ENCODE data around the gene KCTD3. TPM values are rescaled to one million over a fixed set of nuclear protein-coding genes. Genes with fewer than 3 reads are reported as not detected.

Gene KCTD3
- total RNA-seq, 6 experiments from 2014 or later: 33.0 to 43.5 (median 39.3) TPM

GRCh38 chr1:215542301-215542700 is 24.8 kb upstream of the KCTD3 start:
- Histone ChIP-seq H3K4me3 (no peak overlapping the region), H3K27me3 (no peaks in the 10 kb centered on the region), H3K36me3 (no peaks in the 10 kb centered on the region), H3K4me1 (peaks cover 0 to 26% (median 2%) of the 10 kb centered on the region in 4 donors), H3K27ac (peak overlapping the region in 1 of 3 donors; percentile 35), H3K9me3 (no peaks in the 10 kb centered on the region)
- TF ChIP-seq CTCF (IDR thresholded peaks at IDR 0.05) (no peak), POLR2A (IDR thresholded peaks at IDR 0.05) (no peak)
- ATAC-seq (no peak), DNase-seq (no peak)
- 64% methylated on average over 1 of the region's 1 CpG for WGBS (ENCODE audit: insufficient coverage, low coverage, low lambda C conversion rate, missing lambda C conversion rate)
- intact Hi-C loops (cut with DNase I): no loop called here

- ATAC-seq (peak; percentile 93 to 95 (median 94)), DNase-seq (peak in 2 of 3 donors; percentile 51 to 57)
- WGBS (ENCODE audit: insufficient coverage, low coverage, low lambda C conversion rate, missing lambda C conversion rate): 22% methylated on average over 2 of the region's 2 CpGs
- Histone ChIP-seq H3K36me3 (no peaks in the 10 kb centered on the region), H3K4me3 (no peak overlapping the region), H3K27ac (peak overlapping the region in 2 of 3 donors; percentile 3 to 35), H3K9me3 (no peaks in the 10 kb centered on the region), H3K4me1 (peaks cover 0 to 26% (median 2%) of the 10 kb centered on the region in 4 donors), H3K27me3 (no peaks in the 10 kb centered on the region)
- TF ChIP-seq POLR2A (IDR thresholded peaks at IDR 0.05) (no peak), CTCF (IDR thresholded peaks at IDR 0.05) (no peak)
- intact Hi-C loops (cut with DNase I): no loop called here
Observed at GRCh38 chr1:215543191-215543606, 23.9 kb upstream of the KCTD3 start.

GRCh38 chr1:215543806-215544205 is 23.3 kb upstream of the KCTD3 start:
- no peaks in the 10 kb centered on the region for H3K27me3 ChIP-seq
- peak overlapping the region in 2 of 3 donors; percentile 3 to 35 for H3K27ac ChIP-seq
- 88% methylated on average over 2 of the region's 2 CpGs for WGBS (ENCODE audit: insufficient coverage, low coverage, low lambda C conversion rate, missing lambda C conversion rate)
- no peak for ATAC-seq
- no peaks in the 10 kb centered on the region for H3K36me3 ChIP-seq
- H3K4me1 ChIP-seq: peaks cover 0 to 26% (median 2%) of the 10 kb centered on the region in 4 donors
- no peaks in the 10 kb centered on the region for H3K9me3 ChIP-seq
- TF ChIP-seq CTCF (IDR thresholded peaks at IDR 0.05) (no peak), POLR2A (IDR thresholded peaks at IDR 0.05) (no peak)
- intact Hi-C loops (cut with DNase I): no loop called here
- no peak for DNase-seq
- H3K4me3 ChIP-seq: no peak overlapping the region

- Histone ChIP-seq H3K4me1 (peaks cover 0 to 26% (median 2%) of the 10 kb centered on the region in 4 donors), H3K9me3 (no peaks in the 10 kb centered on the region), H3K4me3 (no peak overlapping the region), H3K27ac (no peak overlapping the region), H3K36me3 (no peaks in the 10 kb centered on the region), H3K27me3 (no peaks in the 10 kb centered on the region)
- TF ChIP-seq CTCF (IDR thresholded peaks at IDR 0.05) (no peak), POLR2A (IDR thresholded peaks at IDR 0.05) (no peak)
- 87% methylated on average over 5 of the region's 5 CpGs for WGBS (ENCODE audit: insufficient coverage, low coverage, low lambda C conversion rate, missing lambda C conversion rate)
- no peak for ATAC-seq
- intact Hi-C loops (cut with DNase I): no loop called here
- no peak for DNase-seq
Observed at GRCh38 chr1:215544566-215544965, 22.5 kb upstream of the KCTD3 start.

- Histone ChIP-seq H3K4me1 (peaks cover 0 to 25% (median 2%) of the 10 kb centered on the region in 4 donors), H3K4me3 (no peak overlapping the region), H3K27ac (no peak overlapping the region), H3K27me3 (no peaks in the 10 kb centered on the region), H3K9me3 (no peaks in the 10 kb centered on the region), H3K36me3 (no peaks in the 10 kb centered on the region)
- intact Hi-C loops (cut with DNase I): no loop called here
- ATAC-seq: no peak
- TF ChIP-seq CTCF (IDR thresholded peaks at IDR 0.05): no peak
- no peak for TF ChIP-seq POLR2A (IDR thresholded peaks at IDR 0.05)
- DNase-seq: no peak
Observed at GRCh38 chr1:215545096-215545495, 22.0 kb upstream of the KCTD3 start.

Measured in right lobe of liver (tissue), 6 donors.